Measurements from ENCODE around the gene KRTAP19-5. TPM values are rescaled to one million over a fixed set of nuclear protein-coding genes. Genes with fewer than 3 reads are reported as not detected.

The KRTAP19-5 gene
- total RNA-seq, 1 donor from 2014 or later = not detected

DNA sequence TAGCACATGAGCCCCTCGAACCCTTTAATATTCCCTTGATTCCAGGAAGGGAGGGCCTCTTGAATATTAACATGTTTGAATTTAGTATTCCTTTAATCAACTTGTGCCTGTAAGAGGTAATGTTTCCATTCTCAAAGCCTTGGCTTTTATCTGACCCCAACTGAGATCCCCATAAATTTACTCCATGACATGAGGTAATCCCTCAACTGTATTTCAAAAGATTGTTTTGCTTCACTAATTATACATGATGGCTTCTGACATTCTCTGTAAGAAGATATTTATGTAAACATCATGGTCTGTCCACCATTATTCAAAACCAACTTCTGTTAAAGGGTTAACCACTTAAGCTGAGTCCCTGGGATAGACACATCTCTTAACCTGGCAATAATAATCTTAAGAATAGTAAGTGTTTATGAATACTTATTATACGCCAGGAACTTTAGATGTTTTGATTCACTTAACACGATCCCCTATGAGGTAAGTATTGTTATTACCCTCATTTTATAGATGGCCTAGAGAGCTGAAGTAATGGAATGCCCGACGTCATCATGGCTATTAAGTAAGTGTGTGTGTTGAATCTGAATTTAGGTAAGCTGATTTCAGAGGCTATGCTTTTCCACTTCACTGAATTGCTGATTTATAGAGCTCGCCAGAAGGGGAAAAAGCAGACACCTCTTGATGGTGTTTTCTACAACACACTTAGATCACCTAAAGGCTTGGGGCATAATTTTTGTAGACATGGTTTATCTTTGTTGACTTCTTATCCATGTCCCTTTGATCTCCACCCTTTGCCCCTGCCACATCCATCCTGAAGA lies 32.8 kb downstream of the KRTAP19-5 start:
- Mint-ChIP-seq H3K4me3 (no peak overlapping the region), H3K9me3 (no peaks in the 10 kb centered on the region), H3K27ac (no peak overlapping the region), H3K36me3 (ENCODE audit: low read depth) (no peaks in the 10 kb centered on the region), H3K4me1 (ENCODE audit: low read depth) (no peaks in the 10 kb centered on the region), H3K27me3 (ENCODE audit: insufficient read depth) (peaks cover 2% of the 10 kb centered on the region)
- DNase-seq (ENCODE audit: low spot score) = no peak
- intact Hi-C loops (cut with micrococcal nuclease) = no loop called here

DNA sequence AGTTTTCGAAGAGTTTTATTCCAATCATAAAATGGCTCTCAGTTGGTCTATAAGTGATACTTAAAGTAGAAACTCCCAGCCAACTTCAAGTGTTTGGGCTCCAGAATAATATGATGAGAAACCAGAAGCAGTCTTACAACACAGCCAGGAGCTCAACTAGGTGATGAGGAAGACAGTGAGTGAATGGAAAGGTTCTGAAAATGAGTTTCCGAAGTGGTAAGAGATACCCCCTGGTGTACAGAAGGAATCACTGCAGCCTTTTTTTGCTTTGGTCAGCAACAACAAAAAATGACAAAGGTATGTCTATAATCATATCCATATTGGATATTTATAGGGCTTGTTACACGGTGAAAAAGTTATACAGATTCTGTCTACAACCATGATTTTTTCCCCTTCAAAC lies 38.2 kb downstream of the KRTAP19-5 start:
- Mint-ChIP-seq H3K4me3 (no peak overlapping the region), H3K4me1 (ENCODE audit: low read depth) (no peaks in the 10 kb centered on the region), H3K9me3 (no peaks in the 10 kb centered on the region), H3K27ac (no peak overlapping the region), H3K36me3 (ENCODE audit: low read depth) (no peaks in the 10 kb centered on the region), H3K27me3 (ENCODE audit: insufficient read depth) (peaks cover 2% of the 10 kb centered on the region)
- intact Hi-C loops (cut with micrococcal nuclease) = no loop called here
- DNase-seq (ENCODE audit: low spot score) = no peak

Other genes with a start within 250 kb of the KRTAP19-5 start
- gene KRTAP24-1, start 219.2 kb downstream of the KRTAP19-5 start, total RNA-seq = not detected in 2 replicates
- not detected in 2 replicates for gene KRTAP25-1, start 212.6 kb downstream of the KRTAP19-5 start, total RNA-seq
- gene KRTAP26-1, start 181.8 kb downstream of the KRTAP19-5 start, total RNA-seq = not detected in 2 replicates
- not detected in 2 replicates for gene KRTAP27-1, start 164.4 kb downstream of the KRTAP19-5 start, total RNA-seq
- gene KRTAP23-1, start 153.5 kb downstream of the KRTAP19-5 start, total RNA-seq = not detected in 2 replicates
- gene KRTAP13-2, start 129.9 kb downstream of the KRTAP19-5 start, total RNA-seq = not detected in 2 replicates
- not detected in 2 replicates for gene KRTAP13-1, start 106.1 kb downstream of the KRTAP19-5 start, total RNA-seq
- not detected in 2 replicates for gene KRTAP13-3, start 76.2 kb downstream of the KRTAP19-5 start, total RNA-seq
- not detected in 2 replicates for gene KRTAP13-4, start 71.9 kb downstream of the KRTAP19-5 start, total RNA-seq
- not detected in 2 replicates for gene KRTAP15-1, start 61.9 kb downstream of the KRTAP19-5 start, total RNA-seq
- gene KRTAP19-1, start 21.8 kb downstream of the KRTAP19-5 start, total RNA-seq = not detected in 2 replicates
- gene KRTAP19-2, start 14.7 kb downstream of the KRTAP19-5 start, total RNA-seq = not detected in 2 replicates
- gene KRTAP19-3, start 10.1 kb downstream of the KRTAP19-5 start, total RNA-seq = not detected in 2 replicates
- not detected in 2 replicates for gene KRTAP19-4, start 5.0 kb downstream of the KRTAP19-5 start, total RNA-seq
- gene KRTAP19-6, start 39.7 kb upstream of the KRTAP19-5 start, total RNA-seq = not detected in 2 replicates
- not detected in 2 replicates for gene KRTAP19-7, start 59.2 kb upstream of the KRTAP19-5 start, total RNA-seq
- gene KRTAP22-2, start 88.3 kb upstream of the KRTAP19-5 start, total RNA-seq = not detected in 2 replicates
- not detected in 2 replicates for gene KRTAP6-3, start 90.3 kb upstream of the KRTAP19-5 start, total RNA-seq
- not detected in 2 replicates for gene KRTAP6-2, start 96.8 kb upstream of the KRTAP19-5 start, total RNA-seq
- gene KRTAP22-1, start 98.9 kb upstream of the KRTAP19-5 start, total RNA-seq = not detected in 2 replicates
- not detected in 2 replicates for gene KRTAP6-1, start 111.8 kb upstream of the KRTAP19-5 start, total RNA-seq
- not detected in 2 replicates for gene KRTAP20-1, start 114.3 kb upstream of the KRTAP19-5 start, total RNA-seq
- gene KRTAP20-4, start 118.5 kb upstream of the KRTAP19-5 start, total RNA-seq = not detected in 2 replicates
- not detected in 2 replicates for gene KRTAP20-2, start 133.1 kb upstream of the KRTAP19-5 start, total RNA-seq
- not detected in 2 replicates for gene KRTAP20-3, start 140.7 kb upstream of the KRTAP19-5 start, total RNA-seq
- gene KRTAP21-3, start 216.6 kb upstream of the KRTAP19-5 start, total RNA-seq = not detected in 2 replicates
- not detected in 2 replicates for gene KRTAP21-2, start 245.1 kb upstream of the KRTAP19-5 start, total RNA-seq